Nephron progenitor cell (in vitro differentiated cells): ENCODE results near the gene GALNT2.

Experiments used
- DNase-seq: peaks from one replicate; pipeline ENCODE4 v3.0.0; 2021
- H3K27ac Mint-ChIP-seq: 2 replicates; pipeline ENCODE4 v1.8.0; 2021; ENCODE audit warnings: mild to moderate bottlenecking, moderate library complexity, mixed read lengths
- H3K27me3 Mint-ChIP-seq: 2 replicates; pipeline ENCODE4 v1.8.0; 2021; ENCODE audit warnings: mild to moderate bottlenecking, low read depth, mixed read lengths; ENCODE audit not compliant: poor library complexity
- H3K36me3 Mint-ChIP-seq: 2 replicates; pipeline ENCODE4 v1.8.0; 2021; ENCODE audit warnings: low read depth, mixed read lengths
- H3K4me1 Mint-ChIP-seq: 2 replicates; pipeline ENCODE4 v1.8.0; 2021; ENCODE audit warnings: mixed read lengths
- H3K4me3 Mint-ChIP-seq: 2 replicates; pipeline ENCODE4 v1.8.0; 2021; ENCODE audit warnings: mild to moderate bottlenecking, moderate library complexity, mixed read lengths
- H3K9me3 Mint-ChIP-seq: 2 replicates; pipeline ENCODE4 v1.8.0; 2021; ENCODE audit warnings: mild to moderate bottlenecking, moderate library complexity, mixed read lengths
- CTCF ChIP-seq: fragments of 200-600 bp; sonication (generic); IDR thresholded peaks from 2 replicates; pipeline ENCODE4 v1.5.0; 2021; ENCODE audit warnings: antibody characterized with exemption

The GALNT2 gene

GRCh38 chr1:230052018-230052417 is 15.0 kb upstream of the GALNT2 start:
- no peak overlapping the region for H3K27ac Mint-ChIP-seq
- TF ChIP-seq CTCF: no peak
- H3K36me3 Mint-ChIP-seq: no peaks in the 10 kb centered on the region
- peaks cover 19% of the 10 kb centered on the region for H3K4me1 Mint-ChIP-seq
- H3K4me3 Mint-ChIP-seq: no peak overlapping the region
- H3K27me3 Mint-ChIP-seq: peaks cover 9% of the 10 kb centered on the region
- DNase-seq: no peak
- peaks cover 3% of the 10 kb centered on the region for H3K9me3 Mint-ChIP-seq

GRCh38 chr1:230052665-230053064 is 14.4 kb upstream of the GALNT2 start:
- Mint-ChIP-seq H3K27me3 (peaks cover 9% of the 10 kb centered on the region), H3K36me3 (no peaks in the 10 kb centered on the region), H3K9me3 (peaks cover 3% of the 10 kb centered on the region), H3K4me3 (no peak overlapping the region), H3K4me1 (peaks cover 13% of the 10 kb centered on the region), H3K27ac (no peak overlapping the region)
- no peak for TF ChIP-seq CTCF
- no peak for DNase-seq

- no peak for TF ChIP-seq CTCF
- Mint-ChIP-seq H3K9me3 (peaks cover 3% of the 10 kb centered on the region), H3K4me1 (peaks cover 7% of the 10 kb centered on the region), H3K27me3 (peaks cover 9% of the 10 kb centered on the region), H3K4me3 (no peak overlapping the region), H3K27ac (no peak overlapping the region), H3K36me3 (no peaks in the 10 kb centered on the region)
- DNase-seq: no peak
Observed at GRCh38 chr1:230054092-230054749, 12.8 kb upstream of the GALNT2 start.

GRCh38 chr1:230056098-230056497 is 10.9 kb upstream of the GALNT2 start:
- DNase-seq: no peak
- Mint-ChIP-seq H3K4me1 (peaks cover 7% of the 10 kb centered on the region), H3K36me3 (no peaks in the 10 kb centered on the region), H3K4me3 (no peak overlapping the region), H3K9me3 (peaks cover 9% of the 10 kb centered on the region), H3K27me3 (peaks cover 12% of the 10 kb centered on the region), H3K27ac (no peak overlapping the region)
- no peak for TF ChIP-seq CTCF

GRCh38 chr1:230057100-230057499 is 9.9 kb upstream of the GALNT2 start:
- Mint-ChIP-seq H3K27ac (no peak overlapping the region), H3K27me3 (peaks cover 11% of the 10 kb centered on the region), H3K9me3 (peaks cover 15% of the 10 kb centered on the region), H3K36me3 (peaks cover 4% of the 10 kb centered on the region), H3K4me1 (peaks cover 7% of the 10 kb centered on the region), H3K4me3 (no peak overlapping the region)
- no peak for DNase-seq
- no peak for TF ChIP-seq CTCF
